ENCODE results near the gene TAOK3. TPM values are rescaled to one million over a fixed set of nuclear protein-coding genes. Genes with fewer than 3 reads are reported as not detected.
A peak's percentile ranks its signal among the peaks of the same experiment; 100 is the strongest.

TAOK3 gene
- total and polyA plus RNA-seq, 2 of the 4 experiments (the other 2 are of a cell fraction), result 26.3 to 54.5 TPM

- Histone ChIP-seq H2AK9ac (replicated peaks; ENCODE audit: low read depth, low read length, poor library complexity) (peak overlapping the region; percentile 18), H3K4ac (ENCODE audit: low read depth, low read length) (peak overlapping the region; percentile 43), H3K27me3 (ENCODE audit: control insufficient read depth, insufficient read depth, low read length) (no peaks in the 10 kb centered on the region), H4K8ac (ENCODE audit: low read depth in 2 of 2, low read length in 2 of 2) (peak overlapping the region; percentile 43 to 61; a peak in 2 of 4 replicates), H3K18ac (ENCODE audit: low read depth, low read length) (no peak overlapping the region), H4K20me1 (ENCODE audit: insufficient read depth, low read length) (no peaks in the 10 kb centered on the region), H3K4me2 (ENCODE audit: low read depth, low read length) (peak overlapping the region; percentile 94), H3K9me3 (ENCODE audit: control insufficient read depth, insufficient read depth, low read length) (no peaks in the 10 kb centered on the region), H2AK5ac (ENCODE audit: low read depth, low read length) (peak overlapping the region; percentile 81; the same call in 1 of the 2 replicates), H3K4me3 (ENCODE audit: insufficient read depth, low read depth, low read length) (no peak overlapping the region), H3K9me1 (ENCODE audit: insufficient read depth, low read length) (peaks cover 6% of the 10 kb centered on the region), H2BK20ac (ENCODE audit: low read depth, low read length) (no peak overlapping the region), H2BK5ac (ENCODE audit: low read depth, low read length, poor library complexity, severe bottlenecking) (peak overlapping the region; percentile 91), H4K91ac (ENCODE audit: insufficient read depth, low read depth, low read length) (no peak overlapping the region), H3K79me1 (ENCODE audit: low read depth in 1 of 2, low read length in 2 of 2) (peaks cover 7 to 28% of the 10 kb centered on the region in 2 experiments), H3K23ac (ENCODE audit: low read depth, low read length) (peak overlapping the region; percentile 73; the same call in 1 of the 2 replicates), H3K14ac (replicated peaks; ENCODE audit: low read depth, low read length) (peak overlapping the region; percentile 74; the same call in 1 of the 2 replicates), H2BK120ac (ENCODE audit: low read depth, low read length) (peak overlapping the region; percentile 11; the same call in 1 of the 2 replicates), H2BK15ac (ENCODE audit: low read depth, low read length) (no peak overlapping the region; the same call in 2 of the 3 replicates), H2AFZ (replicated peaks; ENCODE audit: low read length, poor library complexity) (no peak overlapping the region), H3K4me1 (ENCODE audit: control insufficient read depth, insufficient read depth, low read length) (no peaks in the 10 kb centered on the region), H3K36me3 (ENCODE audit: control insufficient read depth, insufficient read depth, low read length) (peaks cover 2% of the 10 kb centered on the region; the same call in 1 of the 2 replicates), H3K56ac (ENCODE audit: extremely low read depth, insufficient read depth, low read length) (no peak overlapping the region), H3K9ac (ENCODE audit: low read depth, low read length) (no peak overlapping the region), H3K27ac (ENCODE audit: insufficient read depth, low read length) (peak overlapping the region; percentile 74; the same call in 1 of the 2 replicates), H4K5ac (ENCODE audit: low read depth, low read length) (peak overlapping the region; percentile 57)
- dilution Hi-C loops (cut with HindIII; ENCODE audit: low sequenced_read_pairs, unreplicated experiment) (no loop called here), in situ Hi-C loops (cut with MboI; ENCODE audit: low sequenced_read_pairs) (no loop called here), intact Hi-C loops (cut with micrococcal nuclease) (no loop called here)
- DNase-seq (no peak), ATAC-seq (ENCODE audit: low read depth) (no peak)
- POLR2A ChIA-PET (ENCODE audit: unreplicated experiment), result no interaction called here
- BruUV-seq (replicated peaks), result no TSS peak
- WGBS, 2 experiments (ENCODE audit: extremely low coverage in 2 of 2, insufficient read length in 1 of 2), result no CpG with 5 or more reads among the region's 6 CpGs
- CTCF ChIA-PET, result interaction anchor here (1.4 kb wide), 1 partner anchor 188 kb away, joined by 7 read pairs; the partner anchor contains the start of gene SUDS3
- TF ChIP-seq RAD21 (IDR thresholded peaks at IDR 0.05; ENCODE audit: low read length) (no peak), NFE2L2 (IDR thresholded peaks at IDR 0.05; ENCODE audit: low read depth, low read length) (no peak)
Measured at GRCh38 chr12:118187751-118188435, 184.8 kb downstream of the TAOK3 start.
